HG03135 (cell line): ENCODE results near the gene RIPK1.

Source experiments
- ATAC-seq: cut with Tn5 transposase; IDR thresholded peaks from one replicate; pipeline ENCODE4 v1.9.1; 2021; ENCODE audit warnings: mild to moderate bottlenecking, moderate library complexity; ENCODE audit not compliant: unreplicated experiment

RIPK1 gene

GRCh38 chr6:3159805-3160781, 91.8 kb downstream of the RIPK1 start:
- ATAC-seq = no peak

- no peak for ATAC-seq
These were observed 93.8 kb downstream of the RIPK1 start for GRCh38 chr6:3162067-3162497.

- peak; percentile 71 for ATAC-seq
These were observed 94.4 kb downstream of the RIPK1 start for GRCh38 chr6:3162565-3163247.

GRCh38 chr6:3163248-3163594, 94.9 kb downstream of the RIPK1 start:
- no peak for ATAC-seq

- no peak for ATAC-seq
These were observed 96.1 kb downstream of the RIPK1 start for GRCh38 chr6:3164388-3164787.
